HG03097 (cell line): ENCODE measurements around the gene SLC22A12.
"Not testable (repeated sequence)": the region's sequence is repeated elsewhere in the genome, so short reads cannot be mapped to it uniquely, and the experiment has no call there.

Source experiments
- ATAC-seq: cut with Tn5 transposase; IDR thresholded peaks from one replicate; pipeline ENCODE4 v1.9.1; 2021; ENCODE audit not compliant: unreplicated experiment, low FRiP score

The SLC22A12 gene

GRCh38 chr11:64590763-64591221 is at the start of gene SLC22A12:
Gene SLC22A12 (plus strand): TSS chr11:64591220. CDS start chr11:64591557, 337 bp downstream.
- ATAC-seq: no peak

- no peak for ATAC-seq
Measured at GRCh38 chr11:64542172-64543125, 48.6 kb upstream of the SLC22A12 start.

DNA sequence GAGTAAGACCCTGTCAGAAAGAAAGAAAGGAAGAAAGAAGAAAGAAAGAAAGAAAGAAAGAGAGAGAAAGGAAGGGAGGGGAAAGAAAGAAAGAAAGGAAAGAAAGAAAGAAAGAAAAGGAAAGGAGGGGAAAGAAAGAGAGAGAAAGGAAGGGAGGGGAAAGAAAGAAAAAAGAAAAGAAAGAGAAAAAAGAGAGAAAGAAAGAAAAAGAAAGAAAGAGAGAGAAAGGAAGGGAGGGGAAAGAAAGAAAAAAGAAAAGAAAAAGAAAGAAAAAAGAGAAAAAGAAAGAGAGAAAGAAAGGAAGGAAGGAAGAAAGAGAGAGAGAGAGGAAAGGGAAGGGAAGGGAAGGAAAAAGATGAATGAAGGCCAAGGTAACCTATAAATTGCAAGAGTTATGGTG is 47.2 kb upstream of the SLC22A12 start:
- ATAC-seq: no peak

GRCh38 chr11:64544616-64545296 is 46.3 kb upstream of the SLC22A12 start:
- ATAC-seq: no peak

DNA sequence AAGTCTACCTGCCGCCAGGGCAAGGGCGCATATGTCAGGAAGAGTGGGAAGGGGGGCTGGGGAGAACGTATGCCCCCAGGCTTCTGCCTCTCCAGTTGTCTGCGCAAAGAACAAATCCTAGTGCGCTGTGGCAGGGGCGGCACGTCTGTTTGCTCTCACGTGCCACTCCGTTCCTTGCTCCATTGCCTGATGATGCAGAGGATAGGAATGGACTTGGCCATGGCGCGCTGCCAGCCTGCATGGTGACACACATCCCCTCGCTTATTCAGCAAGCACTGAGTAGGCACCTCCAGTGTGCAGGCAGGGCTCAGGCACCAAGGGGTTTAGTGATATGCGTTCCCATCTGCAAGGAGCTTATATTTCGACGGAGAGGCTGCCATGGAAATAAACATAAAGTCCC is 45.4 kb upstream of the SLC22A12 start:
- ATAC-seq: no peak

DNA sequence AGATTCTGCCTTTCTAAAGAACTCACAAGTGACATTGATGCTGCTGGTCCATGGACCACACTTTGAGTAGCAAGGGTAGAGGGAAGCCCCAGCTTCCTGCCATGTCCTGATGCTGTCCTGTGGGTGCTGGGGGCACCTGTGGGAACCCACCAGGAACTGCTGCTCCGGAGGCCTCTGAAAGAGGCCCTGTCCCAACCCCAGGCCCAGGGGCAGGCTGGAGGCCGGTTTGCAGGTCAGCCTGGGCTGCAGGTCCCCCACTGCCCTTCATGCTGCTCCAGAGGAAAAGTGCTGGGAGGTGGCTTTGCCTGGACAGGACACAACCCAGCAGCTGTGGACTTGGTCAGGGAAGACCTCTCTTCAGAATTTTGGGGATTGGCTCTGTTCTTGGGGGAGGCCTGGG is 44.8 kb upstream of the SLC22A12 start:
- ATAC-seq: no peak

- no peak for ATAC-seq
Measured at GRCh38 chr11:64546600-64546999, 44.4 kb upstream of the SLC22A12 start.

DNA sequence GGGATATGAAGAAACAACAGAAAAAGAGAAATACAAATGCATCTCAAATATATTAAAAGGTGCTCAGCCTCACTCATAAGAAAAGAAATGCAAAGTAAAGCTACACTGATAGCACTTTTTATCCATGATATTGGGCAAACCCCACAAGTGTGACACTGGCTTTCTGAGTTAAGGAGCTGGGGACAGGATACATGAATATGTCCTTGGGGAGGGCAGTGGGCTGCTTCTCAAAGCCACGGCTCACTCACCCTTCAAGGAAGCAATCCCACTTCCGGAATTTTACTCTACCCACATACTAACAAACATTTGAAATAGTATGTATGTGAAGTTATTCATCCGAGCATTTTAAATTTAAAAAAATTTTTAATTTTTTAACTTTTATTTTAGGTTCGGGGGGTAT is 41.1 kb upstream of the SLC22A12 start:
- no peak for ATAC-seq

- no peak for ATAC-seq
Measured at GRCh38 chr11:64553554-64554201, 37.3 kb upstream of the SLC22A12 start.

GRCh38 chr11:64556044-64556720 is 34.8 kb upstream of the SLC22A12 start:
- no peak for ATAC-seq

- no peak for ATAC-seq
Measured at GRCh38 chr11:64556721-64557250, 34.2 kb upstream of the SLC22A12 start.

- no peak for ATAC-seq
Measured at GRCh38 chr11:64558065-64558745, 32.8 kb upstream of the SLC22A12 start.

DNA sequence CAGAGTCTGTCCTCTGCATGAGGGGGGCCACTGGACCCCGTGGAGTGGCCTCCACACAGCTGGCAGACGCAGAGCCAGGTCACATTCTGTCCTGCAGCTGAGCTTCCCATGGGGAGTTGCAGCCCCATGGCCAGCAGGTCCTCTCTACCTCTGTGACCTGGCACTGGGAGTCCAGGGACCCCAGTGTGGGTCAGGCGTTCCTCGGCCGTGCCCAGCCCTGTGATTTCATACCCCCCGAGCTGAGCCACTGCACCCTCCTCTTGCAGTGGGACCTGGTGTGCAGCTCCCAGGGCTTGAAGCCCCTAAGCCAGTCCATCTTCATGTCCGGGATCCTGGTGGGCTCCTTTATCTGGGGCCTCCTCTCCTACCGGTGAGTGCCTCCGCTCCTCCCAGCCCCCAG is 32.2 kb upstream of the SLC22A12 start:
- ATAC-seq: no peak

DNA sequence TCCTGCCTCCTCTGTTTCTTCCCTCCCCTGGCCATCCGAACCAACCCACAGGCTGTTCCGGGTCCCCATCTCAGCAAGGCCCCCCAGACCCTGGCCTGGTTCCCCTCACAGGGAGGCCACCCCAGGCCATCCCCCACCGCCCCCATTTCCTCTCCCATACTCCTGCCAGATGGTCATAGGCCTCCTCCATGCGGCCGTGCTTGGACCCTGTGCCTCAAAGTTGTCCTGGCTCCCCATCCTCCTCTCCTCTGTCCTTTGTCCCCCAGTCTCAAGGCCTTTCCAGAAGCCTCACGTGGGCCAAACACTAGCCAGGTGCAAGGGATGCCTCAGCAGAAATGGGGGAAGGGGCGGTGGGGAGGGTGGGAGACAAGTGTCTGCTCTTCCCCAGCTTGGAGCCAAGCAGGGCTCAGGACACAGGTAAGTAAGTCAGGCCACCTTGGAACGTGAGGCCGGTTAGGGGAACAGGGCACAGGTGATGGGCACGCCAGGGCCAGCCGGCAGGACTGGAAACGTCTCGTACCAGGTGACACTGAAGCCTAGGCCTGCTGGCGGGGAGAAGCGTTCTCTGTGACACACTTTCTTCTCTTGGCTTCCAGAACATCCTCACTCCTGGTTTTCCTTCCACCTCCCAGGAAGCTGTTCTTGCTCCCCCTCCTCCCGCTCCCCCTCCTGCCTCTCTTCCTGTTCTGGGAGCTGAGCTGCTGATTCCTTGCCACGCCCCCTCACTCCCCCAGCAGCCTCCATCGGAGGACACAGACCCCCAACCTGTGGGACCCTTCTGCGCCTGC is 31.5 kb upstream of the SLC22A12 start:
- no peak for ATAC-seq

DNA sequence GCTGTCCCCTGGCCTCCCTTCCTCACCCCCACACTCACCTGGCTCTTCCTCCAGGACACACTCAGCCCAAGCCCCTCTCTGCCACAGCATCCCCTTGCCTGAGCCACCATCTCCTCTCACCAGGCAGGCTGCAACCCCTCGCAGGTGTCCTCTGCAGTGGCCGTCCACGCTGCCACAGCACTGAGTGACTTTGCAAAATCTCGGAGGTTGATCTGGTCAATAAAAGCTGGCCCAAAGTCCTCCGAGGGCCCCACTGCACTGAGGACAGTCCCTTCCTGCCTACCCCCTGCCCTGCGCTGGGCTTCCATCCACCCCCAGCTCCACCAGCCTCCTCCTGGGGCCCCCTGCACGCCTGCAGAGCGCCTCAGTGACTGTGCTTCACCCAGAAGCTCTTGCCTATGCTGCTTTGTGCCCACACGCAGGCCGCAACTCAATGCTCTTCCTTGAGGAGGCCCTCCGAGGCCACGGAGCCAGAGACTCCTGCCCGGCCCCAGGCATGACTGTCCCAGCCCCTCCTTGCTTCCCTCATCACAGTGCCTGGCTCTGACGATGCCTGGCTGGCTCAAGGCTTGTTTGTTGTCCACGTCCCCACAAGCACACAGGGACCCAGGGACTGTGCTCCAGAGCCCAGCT is 30.8 kb upstream of the SLC22A12 start:
- ATAC-seq: no peak

GRCh38 chr11:64560941-64561340 is 30.1 kb upstream of the SLC22A12 start:
- no peak for ATAC-seq

GRCh38 chr11:64561429-64561828 is 29.6 kb upstream of the SLC22A12 start:
- ATAC-seq: not testable (repeated sequence)

DNA sequence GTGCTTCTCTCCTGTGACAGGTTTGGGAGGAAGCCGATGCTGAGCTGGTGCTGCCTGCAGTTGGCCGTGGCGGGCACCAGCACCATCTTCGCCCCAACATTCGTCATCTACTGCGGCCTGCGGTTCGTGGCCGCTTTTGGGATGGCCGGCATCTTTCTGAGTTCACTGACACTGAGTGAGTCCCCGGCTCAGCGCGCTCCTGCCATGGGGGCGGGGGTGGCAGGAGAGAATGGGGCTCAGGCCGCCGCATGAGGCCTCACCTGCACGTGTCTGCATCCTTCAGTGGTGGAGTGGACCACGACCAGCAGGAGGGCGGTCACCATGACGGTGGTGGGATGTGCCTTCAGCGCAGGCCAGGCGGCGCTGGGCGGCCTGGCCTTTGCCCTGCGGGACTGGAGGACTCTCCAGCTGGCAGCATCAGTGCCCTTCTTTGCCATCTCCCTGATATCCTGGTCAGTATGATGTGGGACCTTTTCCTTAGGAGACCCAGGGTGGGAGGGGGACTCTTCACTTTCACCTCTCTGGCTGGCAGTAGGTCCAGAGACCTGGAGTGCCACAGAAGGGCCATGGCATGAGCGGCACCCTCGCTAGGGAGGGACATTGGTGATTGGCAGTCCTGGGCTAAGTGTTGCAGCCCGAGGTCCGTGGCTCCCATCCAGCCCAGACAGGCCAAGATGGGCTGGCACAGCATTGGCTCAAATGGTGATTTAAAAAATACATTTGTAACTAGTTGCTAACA is 28.9 kb upstream of the SLC22A12 start:
- ATAC-seq: no peak
